ENCODE results near the gene FMN2. TPM values are rescaled to one million over a fixed set of nuclear protein-coding genes. Genes with fewer than 3 reads are reported as not detected.

The FMN2 gene
- total RNA-seq, 1 experiment from 2014 or later = 0.59 TPM

DNA sequence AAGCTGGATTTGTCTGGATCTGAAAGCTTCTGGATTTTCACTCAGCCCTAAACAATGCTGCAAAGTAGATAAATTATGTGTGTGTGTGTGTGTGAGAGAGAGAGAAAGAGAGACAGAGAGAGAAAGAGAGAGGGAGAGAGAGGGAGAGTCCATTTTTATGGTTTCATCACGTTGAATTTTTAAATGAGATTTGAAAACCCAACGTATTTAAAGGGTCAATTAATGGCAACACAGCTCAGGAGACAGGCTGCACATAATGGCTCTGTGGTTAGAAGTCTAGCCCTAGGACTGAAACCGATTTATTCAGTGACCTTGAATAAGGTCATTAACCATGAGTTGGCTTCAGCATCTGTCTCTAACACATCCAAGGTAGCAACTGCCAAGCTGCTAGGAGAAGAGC lies 35.3 kb upstream of the FMN2 start:
- Histone ChIP-seq H2BK120ac (ENCODE audit: low read depth, low read length, poor library complexity, severe bottlenecking) (no peak overlapping the region), H3K79me2 (ENCODE audit: insufficient read depth, low read length) (no peaks in the 10 kb centered on the region), H3K4me1 (ENCODE audit: insufficient read depth, low read length) (no peaks in the 10 kb centered on the region), H3T11ph (ENCODE audit: low read length) (no peak overlapping the region), H3K9ac (ENCODE audit: extremely low read depth, insufficient read length, low read length) (no peak overlapping the region), H3K56ac (ENCODE audit: insufficient read length, low read depth, low read length) (no peak overlapping the region), H3K18ac (ENCODE audit: insufficient read length, low read depth, low read length) (no peak overlapping the region), H3K23ac (ENCODE audit: insufficient read length, low read depth, low read length) (no peak overlapping the region), H4K91ac (ENCODE audit: insufficient read length, low read depth, low read length) (no peak overlapping the region), H4K20me1 (ENCODE audit: control insufficient read depth, insufficient read depth, insufficient read length) (no peaks in the 10 kb centered on the region), H4K5ac (ENCODE audit: insufficient read length, low read depth, low read length) (no peak overlapping the region), H2BK5ac (ENCODE audit: insufficient read length, low read length) (no peak overlapping the region), H3K27ac (ENCODE audit: insufficient read length, low read depth, low read length) (no peak overlapping the region), H2BK15ac (ENCODE audit: low read depth, low read length) (no peak overlapping the region), H2BK20ac (ENCODE audit: low read depth, low read length, poor library complexity, severe bottlenecking) (no peak overlapping the region), H3K14ac (ENCODE audit: insufficient read depth, low read length) (no peak overlapping the region), H2BK12ac (ENCODE audit: insufficient read length, low read depth, low read length) (no peak overlapping the region), H3K79me1 (ENCODE audit: insufficient read depth, low read depth, low read length, poor library complexity, severe bottlenecking) (no peaks in the 10 kb centered on the region), H3K9me3 (ENCODE audit: control insufficient read depth, low read depth, low read length) (no peaks in the 10 kb centered on the region), H2AK5ac (ENCODE audit: insufficient read length, low read length) (no peak overlapping the region), H3K4ac (ENCODE audit: low read depth, low read length) (no peak overlapping the region), H3K4me2 (ENCODE audit: insufficient read depth, insufficient read length, low read length) (no peak overlapping the region), H3K27me3 (ENCODE audit: insufficient read depth, low read length) (no peaks in the 10 kb centered on the region), H3K23me2 (ENCODE audit: insufficient read length, low read depth, low read length, poor library complexity, severe bottlenecking) (no peaks in the 10 kb centered on the region), H2AFZ (ENCODE audit: low read length) (no peak overlapping the region), H4K8ac (replicated peaks; ENCODE audit: insufficient read length, low read depth, low read length) (no peak overlapping the region)
- Mint-ChIP-seq H3K4me3 (no peak overlapping the region), H3K4me1 (peaks cover 10 to 11% of the 10 kb centered on the region in 2 experiments), H3K36me3 (ENCODE audit: insufficient read depth in 1 of 3, low read depth in 3 of 3) (no peaks in the 10 kb centered on the region), H3K27ac (no peak overlapping the region; a peak in 1 of 7 replicates), H3K27me3 (ENCODE audit: low read depth) (no peaks in the 10 kb centered on the region), H3K9me3 (no peaks in the 10 kb centered on the region)
- no peak for DNase-seq
- TF ChIP-seq, protein P1, sequence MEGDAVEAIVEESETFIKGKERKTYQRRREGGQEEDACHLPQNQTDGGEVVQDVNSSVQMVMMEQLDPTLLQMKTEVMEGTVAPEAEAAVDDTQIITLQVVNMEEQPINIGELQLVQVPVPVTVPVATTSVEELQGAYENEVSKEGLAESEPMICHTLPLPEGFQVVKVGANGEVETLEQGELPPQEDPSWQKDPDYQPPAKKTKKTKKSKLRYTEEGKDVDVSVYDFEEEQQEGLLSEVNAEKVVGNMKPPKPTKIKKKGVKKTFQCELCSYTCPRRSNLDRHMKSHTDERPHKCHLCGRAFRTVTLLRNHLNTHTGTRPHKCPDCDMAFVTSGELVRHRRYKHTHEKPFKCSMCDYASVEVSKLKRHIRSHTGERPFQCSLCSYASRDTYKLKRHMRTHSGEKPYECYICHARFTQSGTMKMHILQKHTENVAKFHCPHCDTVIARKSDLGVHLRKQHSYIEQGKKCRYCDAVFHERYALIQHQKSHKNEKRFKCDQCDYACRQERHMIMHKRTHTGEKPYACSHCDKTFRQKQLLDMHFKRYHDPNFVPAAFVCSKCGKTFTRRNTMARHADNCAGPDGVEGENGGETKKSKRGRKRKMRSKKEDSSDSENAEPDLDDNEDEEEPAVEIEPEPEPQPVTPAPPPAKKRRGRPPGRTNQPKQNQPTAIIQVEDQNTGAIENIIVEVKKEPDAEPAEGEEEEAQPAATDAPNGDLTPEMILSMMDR (conservative IDR thresholded peaks at IDR 0.05) = no peak
- no CpG with 5 or more reads among the region's 3 CpGs for WGBS (ENCODE audit: extremely low coverage, insufficient read length, low lambda C conversion rate)
